M059J (cell line): Measurements from ENCODE around the gene PNLIP. TPM values are rescaled to one million over a fixed set of nuclear protein-coding genes. Genes with fewer than 3 reads are reported as not detected.

Experiments
- DNase-seq: peaks from one replicate; pipeline ENCODE4 v3.0.0-alpha.2; 2012; ENCODE audit warnings: low read depth
- total RNA-seq: library from RNA; depleted of rRNA; stranded (reverse); fragments of >200 nt; shearing (Covaris generic); gene quantifications from 2 replicates; pipeline ENCODE4 v1.2.3, GENCODE V29; 2014

The PNLIP gene
- total RNA-seq, 1 experiment from 2014 or later = not detected

DNA sequence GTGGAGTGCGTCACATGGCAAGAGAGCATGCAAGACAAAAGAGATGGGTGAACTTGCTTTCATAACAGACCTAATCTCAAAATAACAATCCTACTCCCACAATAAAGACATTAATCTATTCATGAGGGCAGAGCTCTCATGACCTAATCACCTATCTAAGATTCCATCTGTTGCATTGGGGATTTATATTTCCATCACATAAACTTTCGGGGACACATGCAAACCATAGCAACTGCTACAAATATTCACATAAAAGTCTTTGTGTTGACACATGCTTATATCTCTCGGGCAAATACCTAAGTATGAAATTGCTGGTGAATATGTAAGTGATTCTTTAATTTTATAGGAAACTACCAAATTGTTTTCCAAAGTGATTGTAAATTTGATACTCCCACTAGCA lies 29.1 kb downstream of the PNLIP start:
- no peak for DNase-seq

DNA sequence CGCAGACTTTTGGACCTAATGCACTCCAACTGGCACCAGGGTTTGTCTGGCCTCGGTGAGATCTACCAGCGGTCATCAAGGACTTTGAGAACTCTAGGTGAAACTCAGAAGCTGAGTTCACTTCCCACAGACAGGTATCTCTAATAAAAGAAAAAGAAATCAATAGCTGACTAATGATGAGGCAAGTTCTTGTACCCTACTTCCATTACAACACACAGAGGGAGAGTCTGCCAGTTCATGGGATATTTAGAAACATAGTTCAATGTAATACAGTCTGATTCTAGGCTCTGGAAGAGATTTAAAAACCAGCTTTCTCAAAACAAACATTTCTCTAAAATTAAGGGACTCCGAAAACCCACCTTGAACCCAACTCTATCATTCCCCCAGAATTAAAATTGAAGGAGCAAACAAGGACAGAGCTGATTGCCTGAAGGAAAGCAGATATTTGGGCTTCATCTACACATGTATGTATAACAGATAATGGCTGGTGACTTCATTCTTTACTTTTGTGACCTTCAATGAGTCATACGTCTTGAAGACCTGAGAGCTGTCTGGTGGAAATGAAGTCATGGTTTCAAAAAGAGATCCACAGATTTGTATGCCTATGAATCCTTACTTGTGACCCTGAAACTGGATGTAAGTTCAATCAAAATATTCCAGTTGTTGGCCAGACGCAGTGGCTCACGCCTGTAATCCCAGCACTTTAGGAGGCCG lies 42.3 kb downstream of the PNLIP start:
- no peak for DNase-seq

DNA sequence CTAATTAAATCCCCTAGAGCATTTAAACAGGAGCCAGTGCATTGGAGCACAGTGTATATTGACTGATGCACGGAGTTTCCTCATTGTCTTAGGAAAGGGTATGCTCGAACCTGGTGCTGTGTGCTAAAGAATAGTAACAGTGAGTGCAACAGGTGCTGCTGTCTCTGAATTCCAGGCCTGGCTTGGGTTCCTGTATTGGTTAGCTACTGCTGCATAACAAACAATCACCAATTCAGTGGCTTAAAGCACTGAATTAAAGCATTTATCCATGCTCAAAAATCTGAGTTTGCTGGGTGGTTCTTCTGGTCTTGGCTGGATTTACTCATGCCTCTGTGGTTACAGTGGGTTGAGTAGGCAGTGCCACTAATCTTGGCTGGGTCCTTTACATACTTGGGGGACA lies 43.3 kb downstream of the PNLIP start:
- no peak for DNase-seq

- DNase-seq = no peak
These were observed 44.2 kb downstream of the PNLIP start for GRCh38 chr10:116589926-116590325.

DNA sequence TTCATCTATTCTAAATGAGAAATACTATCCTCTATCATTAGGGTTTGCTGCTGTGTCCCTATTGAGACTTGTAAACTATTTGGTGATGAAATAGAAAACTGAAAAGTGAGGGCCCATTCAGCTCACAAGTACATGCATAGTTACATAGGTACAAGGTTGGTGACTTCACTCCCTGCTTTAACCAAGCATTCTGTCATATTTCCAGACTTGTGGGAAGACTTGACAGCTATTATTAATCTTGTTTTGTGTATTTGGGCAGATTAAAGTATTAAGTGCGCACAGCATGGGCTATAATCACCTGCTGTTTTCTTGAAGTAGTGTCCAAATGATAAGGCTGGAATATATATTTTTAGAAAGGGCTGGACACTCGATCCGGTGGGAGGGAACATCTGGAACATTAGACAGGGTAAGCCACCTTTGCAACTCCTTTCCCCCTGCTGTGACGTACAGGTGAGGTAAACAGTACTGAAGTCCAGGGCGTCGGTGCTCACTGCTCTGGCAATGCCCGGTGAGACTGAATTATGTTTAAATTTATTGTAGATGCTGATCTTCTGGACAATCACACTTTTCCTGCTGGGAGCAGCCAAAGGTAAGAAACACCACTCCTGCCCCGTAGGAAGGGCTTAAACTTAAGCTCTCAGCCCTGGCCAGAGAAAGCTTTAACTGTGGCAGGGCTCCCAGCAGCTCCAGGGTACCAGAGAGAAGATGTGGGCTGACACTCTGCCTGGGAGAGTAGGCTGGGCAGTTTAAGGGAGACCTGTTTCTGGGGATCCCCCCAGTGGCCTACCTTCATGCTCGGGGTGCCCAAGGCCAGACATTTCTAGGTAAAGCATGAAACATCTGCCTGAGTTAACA lies 45.1 kb downstream of the PNLIP start, which contains the start of gene PNLIPRP1:
TSS of gene PNLIPRP1 (plus strand) at position 370 of the 855 bp plus-strand sequence. CDS start at position 541, 171 bp downstream.
- no peak for DNase-seq

- no peak for DNase-seq
These were observed 47.5 kb downstream of the PNLIP start for GRCh38 chr10:116593139-116593740.

GRCh38 chr10:116594525-116595035 lies 48.8 kb downstream of the PNLIP start:
- DNase-seq = no peak

- no peak for DNase-seq
These were observed 50.3 kb downstream of the PNLIP start for GRCh38 chr10:116596062-116596461.

GRCh38 chr10:116597543-116597942 lies 51.8 kb downstream of the PNLIP start:
- no peak for DNase-seq

GRCh38 chr10:116598329-116598728 lies 52.6 kb downstream of the PNLIP start:
- no peak for DNase-seq

DNA sequence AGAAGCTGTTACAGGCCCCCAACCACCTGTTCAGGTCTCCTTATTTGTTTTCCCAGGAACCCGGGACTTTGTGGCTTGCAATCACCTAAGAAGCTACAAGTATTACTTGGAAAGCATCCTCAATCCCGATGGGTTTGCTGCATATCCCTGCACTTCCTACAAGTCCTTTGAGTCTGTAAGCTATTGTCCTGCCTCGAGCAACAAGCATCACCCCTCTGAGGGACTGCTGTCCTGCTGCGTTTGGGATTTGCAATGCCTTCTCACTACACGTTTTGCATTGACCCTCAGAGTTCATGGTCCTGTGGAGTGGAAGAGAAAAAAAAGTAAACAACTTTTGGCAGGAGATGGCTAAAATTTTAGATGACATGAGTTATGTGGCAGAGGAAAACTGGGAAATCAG lies 54.3 kb downstream of the PNLIP start:
- DNase-seq = no peak

GRCh38 chr10:116602648-116603400 lies 57.1 kb downstream of the PNLIP start:
- DNase-seq = no peak

GRCh38 chr10:116606061-116606483 lies 60.3 kb downstream of the PNLIP start:
- no peak for DNase-seq

- DNase-seq = no peak
These were observed 61.6 kb downstream of the PNLIP start for GRCh38 chr10:116607336-116607735.

DNA sequence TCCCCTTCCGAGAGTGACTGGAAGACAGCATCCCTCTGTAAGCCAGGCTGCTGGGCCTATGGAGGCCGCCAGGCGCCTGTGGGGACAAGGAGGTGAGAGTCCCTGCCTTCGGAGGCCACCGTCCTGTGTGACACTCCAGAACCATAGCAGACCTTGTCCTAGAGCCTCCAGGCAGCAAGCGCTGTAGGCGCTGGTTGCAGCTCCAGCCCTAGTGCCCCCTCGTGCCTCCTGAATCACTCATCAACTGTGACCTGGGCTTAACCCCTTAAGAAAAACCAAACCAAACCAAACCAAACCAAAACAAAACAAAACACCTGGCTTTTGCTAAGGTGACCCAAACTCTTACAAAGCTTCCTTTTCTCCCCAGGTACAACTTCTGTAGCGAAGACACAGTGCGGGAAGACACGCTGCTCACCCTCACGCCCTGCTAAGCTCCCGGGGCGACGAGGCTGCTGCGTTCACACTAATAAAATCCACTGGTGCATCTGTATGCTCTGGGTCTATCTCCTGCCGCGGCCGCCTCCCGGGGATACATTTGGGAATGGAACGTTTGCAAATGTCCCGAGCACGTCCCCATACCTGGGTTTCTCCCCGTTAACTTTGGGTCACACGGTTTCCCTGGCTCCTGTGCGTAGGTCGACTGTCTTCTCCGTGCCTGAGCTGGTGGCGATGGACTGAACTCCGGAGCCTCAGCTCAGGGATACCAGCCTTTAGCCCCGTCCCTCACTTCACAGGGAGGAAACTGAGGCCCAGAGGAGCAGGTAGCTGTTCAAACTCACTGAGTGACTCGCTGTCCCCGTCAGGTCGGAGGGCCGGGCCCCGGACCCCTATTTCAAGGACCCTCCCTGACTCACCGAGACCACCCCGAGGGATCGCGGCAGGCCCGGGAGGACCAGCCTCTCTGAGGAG lies 63.2 kb downstream of the PNLIP start:
- no peak for DNase-seq

DNA sequence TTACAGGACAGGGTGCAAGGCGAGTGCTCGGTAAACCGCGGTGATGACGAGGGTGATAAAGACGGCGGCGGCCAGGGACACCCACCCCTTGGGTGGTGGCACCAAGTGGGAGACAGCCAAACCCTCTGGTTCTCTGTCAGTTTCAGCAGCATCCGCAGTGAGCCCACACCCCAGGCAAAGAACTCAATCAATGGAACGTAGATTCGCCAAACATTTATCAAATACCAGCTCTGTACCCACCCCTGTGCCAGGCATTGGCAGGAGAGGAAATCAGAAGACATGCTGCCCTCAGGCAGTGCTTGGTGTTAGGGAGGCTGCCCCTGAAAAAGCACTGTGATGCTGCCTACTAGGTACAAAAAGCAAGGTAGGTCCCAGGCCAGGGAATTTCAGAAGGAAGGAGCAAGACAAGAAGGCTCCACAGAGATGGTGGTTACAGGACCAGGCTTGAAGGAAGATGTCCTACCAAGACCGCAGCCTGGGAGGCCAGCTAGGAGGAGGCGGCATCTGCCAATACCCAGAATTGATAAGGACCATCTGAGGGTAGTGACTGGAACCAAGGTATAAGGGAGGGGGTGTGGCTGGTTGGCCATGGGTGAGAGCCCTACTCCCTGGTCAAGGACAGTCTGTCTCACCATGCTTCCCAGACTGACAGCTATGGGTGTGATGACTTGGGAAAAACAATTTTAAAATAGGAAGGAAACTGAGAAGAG lies 64.9 kb downstream of the PNLIP start:
- DNase-seq = no peak

- DNase-seq = no peak
These were observed 65.4 kb downstream of the PNLIP start for GRCh38 chr10:116611153-116611545.

- DNase-seq = no peak
These were observed 66.5 kb downstream of the PNLIP start for GRCh38 chr10:116612107-116612769.

DNA sequence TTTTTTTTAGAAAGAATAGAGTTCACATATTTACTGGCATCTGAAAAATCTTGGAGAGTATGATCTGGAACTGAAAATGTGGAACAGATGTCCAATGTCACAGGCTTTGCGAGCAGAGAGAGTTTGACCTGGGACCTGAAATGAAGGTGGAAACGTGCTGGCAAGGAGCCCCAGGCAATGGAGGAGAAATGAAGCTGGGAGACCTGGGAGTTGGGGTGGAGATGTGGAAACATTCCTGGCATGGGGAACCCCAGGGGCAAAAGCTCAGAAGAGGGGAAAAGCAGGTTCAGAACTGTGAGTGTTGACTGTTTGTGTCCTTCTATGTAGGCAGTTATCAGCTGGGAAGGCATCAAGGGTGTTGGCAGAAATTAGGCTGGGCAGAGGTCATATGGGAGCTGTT lies 67.7 kb downstream of the PNLIP start:
- no peak for DNase-seq
